NB4 (cell line): ENCODE results near the gene ZMAT5.

Experiments used
- MYC ChIP-seq: IDR thresholded peaks from 2 replicates; pipeline ENCODE4 v1.6.1; 2011; ENCODE audit warnings: low read depth, low read length
- POLR2A ChIP-seq: IDR thresholded peaks from 2 replicates; pipeline ENCODE4 v1.6.1; 2011; ENCODE audit warnings: mild to moderate bottlenecking; ENCODE audit not compliant: insufficient read length; ENCODE audit errors: extremely low read depth
- TF ChIP-seq, protein P1 (sequence below): IDR thresholded peaks from one replicate; pipeline ENCODE4 v1.5.1; 2012; ENCODE audit warnings: low read depth, low read length
- TF ChIP-seq, protein P2 (sequence below): IDR thresholded peaks from 2 replicates; pipeline ENCODE4 v1.6.1; 2011; ENCODE audit warnings: low read depth, low read length

DNA sequence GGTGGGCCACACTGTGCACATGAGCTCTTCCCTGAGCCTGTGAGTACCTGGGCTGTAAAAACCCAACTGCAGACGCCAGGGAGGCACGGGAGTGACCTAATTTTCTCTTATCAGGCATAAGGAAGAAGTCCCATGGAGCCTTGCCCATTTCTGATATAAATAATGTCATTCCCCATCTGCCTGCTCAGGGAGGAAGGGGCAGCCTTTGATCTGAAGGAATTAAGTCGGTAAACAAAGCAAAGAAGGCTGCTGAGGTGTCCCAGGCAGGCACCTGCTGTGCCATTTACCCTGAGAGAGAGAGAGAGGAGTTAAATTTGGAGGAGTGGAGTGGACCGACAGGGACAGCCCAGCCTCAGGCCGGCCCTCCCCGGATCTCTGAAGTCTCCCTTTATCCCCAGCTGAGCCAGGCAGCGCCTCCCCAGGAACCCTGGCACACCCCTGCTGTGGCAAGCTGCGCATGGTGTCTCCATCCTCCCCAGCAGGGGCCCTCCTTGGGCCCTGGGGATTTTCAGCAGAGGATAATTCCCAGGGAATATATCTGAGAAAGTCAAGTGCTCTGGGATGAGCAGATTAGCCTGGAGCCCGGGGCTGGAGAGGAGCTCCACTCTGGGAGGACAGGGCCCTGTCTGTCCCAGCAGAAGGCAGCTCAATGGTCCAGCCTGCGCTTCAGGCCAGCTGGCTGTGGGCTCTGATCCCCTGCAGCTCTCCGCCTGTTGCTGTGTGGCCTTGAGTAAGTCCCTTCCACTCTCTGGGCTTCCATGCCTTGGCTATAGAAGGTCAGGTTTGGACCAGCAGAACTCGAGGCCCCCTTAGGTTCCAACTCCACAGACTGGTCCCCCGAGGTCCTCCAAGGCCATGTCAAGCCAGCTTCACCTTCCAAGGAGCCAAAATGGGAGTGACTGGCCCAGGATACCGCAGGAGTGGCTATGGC is 64.5 kb downstream of the ZMAT5 start:
- TF ChIP-seq, protein P1, sequence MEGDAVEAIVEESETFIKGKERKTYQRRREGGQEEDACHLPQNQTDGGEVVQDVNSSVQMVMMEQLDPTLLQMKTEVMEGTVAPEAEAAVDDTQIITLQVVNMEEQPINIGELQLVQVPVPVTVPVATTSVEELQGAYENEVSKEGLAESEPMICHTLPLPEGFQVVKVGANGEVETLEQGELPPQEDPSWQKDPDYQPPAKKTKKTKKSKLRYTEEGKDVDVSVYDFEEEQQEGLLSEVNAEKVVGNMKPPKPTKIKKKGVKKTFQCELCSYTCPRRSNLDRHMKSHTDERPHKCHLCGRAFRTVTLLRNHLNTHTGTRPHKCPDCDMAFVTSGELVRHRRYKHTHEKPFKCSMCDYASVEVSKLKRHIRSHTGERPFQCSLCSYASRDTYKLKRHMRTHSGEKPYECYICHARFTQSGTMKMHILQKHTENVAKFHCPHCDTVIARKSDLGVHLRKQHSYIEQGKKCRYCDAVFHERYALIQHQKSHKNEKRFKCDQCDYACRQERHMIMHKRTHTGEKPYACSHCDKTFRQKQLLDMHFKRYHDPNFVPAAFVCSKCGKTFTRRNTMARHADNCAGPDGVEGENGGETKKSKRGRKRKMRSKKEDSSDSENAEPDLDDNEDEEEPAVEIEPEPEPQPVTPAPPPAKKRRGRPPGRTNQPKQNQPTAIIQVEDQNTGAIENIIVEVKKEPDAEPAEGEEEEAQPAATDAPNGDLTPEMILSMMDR, result no peak
- TF ChIP-seq POLR2A, result no peak
- no peak for TF ChIP-seq MYC
- TF ChIP-seq, protein P2, sequence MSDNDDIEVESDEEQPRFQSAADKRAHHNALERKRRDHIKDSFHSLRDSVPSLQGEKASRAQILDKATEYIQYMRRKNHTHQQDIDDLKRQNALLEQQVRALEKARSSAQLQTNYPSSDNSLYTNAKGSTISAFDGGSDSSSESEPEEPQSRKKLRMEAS, result no peak
